BJ (cell line): ENCODE data around the gene REEP1. TPM values are rescaled to one million over a fixed set of nuclear protein-coding genes. Genes with fewer than 3 reads are reported as not detected.

Experiments used
- CTCF ChIA-PET: fragments of 350-600 bp; formaldehyde crosslinking; extraction: SDS; loops from one replicate; lab custom pipeline; 2021; ENCODE audit warnings: antibody characterized with exemption, inconsistent platforms; lab: Yijun Ruan, JAX
- POLR2A ChIA-PET: fragments of 300-600 bp; sonication (Branson Sonifier 250); formaldehyde crosslinking; extraction: SDS; loops from one replicate; lab custom pipeline; 2021; ENCODE audit warnings: antibody characterized with exemption; lab: Charles Lee
- DNase-seq: peaks from one replicate; pipeline ENCODE4 v3.0.0-alpha.2; 2011; ENCODE audit warnings: low read depth
- H3K27me3 ChIP-seq: 2 replicates; pipeline ENCODE4 v1.6.0; 2011; ENCODE audit warnings: low read length; ENCODE audit not compliant: control insufficient read depth, insufficient read depth
- H3K36me3 ChIP-seq: 2 replicates; pipeline ENCODE4 v1.5.1; 2011; ENCODE audit warnings: low read length; ENCODE audit not compliant: control insufficient read depth, insufficient read depth
- H3K4me3 ChIP-seq: 2 replicates; pipeline ENCODE4 v1.5.1; 2011; ENCODE audit warnings: low read depth, mild to moderate bottlenecking, control low read depth, low read length
- CTCF ChIP-seq: IDR thresholded peaks from 2 replicates; pipeline ENCODE4 v1.5.1; 2011; ENCODE audit warnings: low read depth, mild to moderate bottlenecking, control low read depth, inconsistent platforms, low read length, moderate library complexity; ENCODE audit not compliant: insufficient read depth
- polyA plus RNA-seq: library from polyadenylated mRNA; depleted of rRNA; stranded (reverse); fragments of >200 nt; gene quantifications from 2 replicates; pipeline ENCODE4 v1.2.3, GENCODE V29; 2011

Gene REEP1
- polyA plus RNA-seq, 1 experiment, result 0.13 TPM

GRCh38 chr2:86291328-86291662, 46.1 kb downstream of the REEP1 start:
- H3K36me3 ChIP-seq, result no peaks in the 10 kb centered on the region
- peaks cover 7% of the 10 kb centered on the region for H3K27me3 ChIP-seq
- TF ChIP-seq CTCF, result no peak
- no peak for DNase-seq
- CTCF ChIA-PET, result no interaction called here
- POLR2A ChIA-PET, result no interaction called here
- no peak overlapping the region for H3K4me3 ChIP-seq

GRCh38 chr2:86290596-86291327, 46.7 kb downstream of the REEP1 start:
- H3K27me3 ChIP-seq, result peaks cover 7% of the 10 kb centered on the region
- DNase-seq, result no peak
- H3K36me3 ChIP-seq, result no peaks in the 10 kb centered on the region

GRCh38 chr2:86286516-86286915, 50.9 kb downstream of the REEP1 start:
- POLR2A ChIA-PET, result interaction anchor here (0.7 kb wide), 1 partner anchor 8 kb away, joined by 3 read pairs; no protein-coding TSS in a partner anchor
- Histone ChIP-seq H3K4me3 (no peak overlapping the region), H3K36me3 (no peaks in the 10 kb centered on the region), H3K27me3 (peaks cover 12% of the 10 kb centered on the region)
- CTCF ChIA-PET, result interaction anchor here (0.9 kb wide), 1 partner anchor 91 kb away, joined by 4 read pairs; no protein-coding TSS in a partner anchor
- DNase-seq, result no peak
- no peak for TF ChIP-seq CTCF

More at GRCh38 chr2:86290596-86291327, 46.7 kb downstream of the REEP1 start:
- no peak for TF ChIP-seq CTCF
- H3K4me3 ChIP-seq, result no peak overlapping the region
- POLR2A ChIA-PET, result no interaction called here
- CTCF ChIA-PET, result interaction anchor here (0.6 to 1.0 kb wide), 4 partner anchors 14 to 134 kb away, joined by 3 read pairs; no protein-coding TSS in a partner anchor

GRCh38 chr2:86285981-86286380, 51.4 kb downstream of the REEP1 start:
- Histone ChIP-seq H3K4me3 (no peak overlapping the region), H3K36me3 (no peaks in the 10 kb centered on the region), H3K27me3 (peaks cover 12% of the 10 kb centered on the region)
- POLR2A ChIA-PET, result interaction anchor here (0.7 kb wide), 1 partner anchor 8 kb away, joined by 3 read pairs; no protein-coding TSS in a partner anchor
- no peak for TF ChIP-seq CTCF
- CTCF ChIA-PET, result interaction anchor here (0.8 to 0.9 kb wide), 2 partner anchors 65 to 91 kb away, joined by 3 to 4 read pairs; no protein-coding TSS in a partner anchor
- DNase-seq, result no peak

GRCh38 chr2:86285571-86285970, 51.9 kb downstream of the REEP1 start:
- Histone ChIP-seq H3K36me3 (no peaks in the 10 kb centered on the region), H3K27me3 (peaks cover 11% of the 10 kb centered on the region), H3K4me3 (no peak overlapping the region)
- ChIA-PET POLR2A (no interaction called here), CTCF (interaction anchor here (0.8 to 1.1 kb wide), 3 partner anchors 10 to 92 kb away, joined by 3 to 5 read pairs (median 4); no protein-coding TSS in a partner anchor)
- no peak for TF ChIP-seq CTCF
- no peak for DNase-seq
